ENCODE data around the gene RHBDF2.

The RHBDF2 gene

DNA sequence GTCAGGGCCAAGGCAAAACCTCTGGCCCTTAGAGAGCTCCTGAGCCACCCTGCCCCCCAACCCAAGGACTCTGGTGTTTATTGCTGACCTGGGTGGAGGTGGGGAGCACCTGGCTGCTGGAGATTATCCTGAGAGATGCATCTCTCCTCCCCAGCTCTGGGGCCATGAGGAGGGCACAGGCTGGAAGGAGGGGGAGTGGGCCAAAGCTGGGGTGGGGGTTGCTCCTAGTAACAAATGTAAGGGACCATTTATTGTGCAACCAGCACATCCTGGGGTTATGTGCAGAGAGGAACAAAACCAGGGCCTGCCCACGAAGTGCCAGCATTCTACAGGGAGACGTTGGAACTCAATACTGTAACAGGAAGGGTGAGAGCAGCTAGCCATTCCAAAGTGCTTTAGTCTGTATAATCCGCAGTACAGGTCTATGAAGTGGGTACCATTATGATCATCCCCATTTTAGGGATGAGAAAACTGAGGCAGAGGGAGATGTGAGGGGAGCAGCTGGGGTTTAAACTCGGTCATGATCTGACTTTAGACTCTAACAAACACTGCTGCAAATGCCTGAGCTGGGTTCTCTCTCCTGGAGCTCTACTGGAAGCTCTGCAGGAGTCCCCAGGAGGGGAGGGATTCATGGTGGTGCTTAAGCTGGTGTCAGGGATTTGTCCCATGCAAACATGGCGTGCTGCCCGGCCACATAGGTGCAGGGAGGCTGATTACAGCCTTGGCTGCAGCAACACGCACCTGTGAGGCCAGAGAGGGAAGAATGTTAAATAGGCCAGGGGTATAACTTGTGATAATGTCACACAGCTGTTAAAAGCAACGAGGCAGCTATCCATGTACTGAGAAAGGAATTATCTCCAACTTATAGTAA, 1.4 kb upstream of the RHBDF2 start:
- DNase-seq: no peak

DNA sequence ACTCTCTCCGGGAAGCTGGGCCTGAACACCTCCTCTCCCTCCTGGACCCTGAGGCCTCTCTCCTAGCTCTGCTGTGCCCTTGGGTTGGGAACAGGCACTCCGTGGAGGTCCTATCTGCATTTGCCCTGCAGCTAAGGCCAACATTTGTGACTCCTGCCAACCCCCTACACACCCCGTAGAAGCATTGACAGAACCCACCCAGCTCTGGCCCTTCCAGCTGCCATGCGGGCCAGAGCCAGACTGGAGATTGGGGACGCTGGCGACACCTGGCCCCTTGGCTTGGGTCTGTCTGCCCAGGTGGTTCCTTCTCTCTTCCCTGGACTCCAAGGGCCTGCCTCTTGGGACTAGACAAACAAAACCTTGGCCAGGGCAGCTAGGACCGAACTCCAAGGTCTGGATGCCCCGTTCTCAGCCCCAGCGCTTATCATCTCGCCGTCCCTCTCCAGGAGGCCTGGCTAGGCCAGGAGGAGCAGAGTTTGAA, 644 bp upstream of the RHBDF2 start:
- DNase-seq: no peak

DNA sequence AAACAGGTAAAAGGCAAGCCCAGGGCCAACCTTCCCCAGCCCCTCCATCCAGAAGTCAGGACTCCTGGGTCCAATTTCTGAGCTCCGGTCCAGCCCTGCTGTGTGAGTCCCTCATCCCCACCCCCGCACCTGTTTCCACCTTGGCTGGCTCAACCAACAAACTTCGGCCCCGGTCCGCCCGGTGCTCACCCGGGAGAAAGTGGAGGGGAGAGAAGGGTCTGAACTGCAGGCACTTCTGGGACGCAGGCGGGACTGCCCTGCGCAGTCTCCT, 541 bp downstream of the RHBDF2 start:
- DNase-seq: no peak

DNA sequence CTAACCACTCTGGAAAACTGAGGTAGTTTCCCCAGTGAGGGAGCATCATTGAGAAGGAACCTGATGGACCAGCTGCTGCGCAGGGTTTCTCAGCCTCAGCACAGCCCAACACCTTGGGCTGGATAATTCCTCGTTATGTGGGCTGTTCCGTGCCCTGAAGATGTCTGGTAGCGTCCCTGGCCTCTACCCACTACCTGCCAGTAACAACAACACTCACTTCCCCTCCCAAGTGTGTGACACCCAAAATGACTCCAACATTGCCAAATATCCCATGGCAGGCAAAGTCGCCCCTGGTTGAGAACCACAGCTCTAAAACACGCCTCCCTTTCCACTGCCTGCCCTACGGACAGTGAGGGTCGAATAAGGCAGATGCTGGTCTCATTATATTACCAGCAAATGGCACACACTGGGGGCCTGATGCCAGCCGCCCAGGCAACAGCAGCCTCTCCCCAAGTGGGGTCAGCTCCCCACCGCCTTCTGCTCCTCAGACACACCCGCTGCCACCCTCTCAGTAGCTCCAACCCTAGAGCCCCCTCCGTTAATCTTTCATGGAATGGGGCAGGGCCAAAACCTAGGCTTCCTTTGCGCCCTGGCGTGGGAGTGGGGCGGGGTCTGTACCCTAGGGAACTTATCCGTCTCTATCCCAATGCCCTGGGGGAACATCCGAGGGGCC, 1.0 kb downstream of the RHBDF2 start:
- DNase-seq: no peak

DNA sequence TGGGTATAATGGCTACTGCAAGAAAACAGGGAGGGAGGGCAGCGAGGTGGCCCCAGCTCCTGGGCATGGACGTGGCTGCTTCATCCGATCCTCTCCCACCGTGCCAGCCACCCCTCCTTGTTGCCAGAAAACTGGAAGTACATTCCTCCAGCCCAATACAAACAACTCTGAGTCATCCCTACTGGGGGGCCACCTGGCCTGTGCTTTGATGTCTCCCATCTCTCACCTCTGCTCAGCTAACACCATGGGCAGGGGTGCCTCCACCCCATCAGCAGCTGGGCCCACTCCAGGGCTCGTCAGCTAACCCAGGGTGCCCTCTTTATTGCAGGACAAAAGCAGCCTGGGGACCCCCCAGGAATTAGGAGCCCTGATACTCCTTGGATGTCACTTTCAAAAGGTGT, 2.0 kb downstream of the RHBDF2 start:
- DNase-seq: no peak

DNA sequence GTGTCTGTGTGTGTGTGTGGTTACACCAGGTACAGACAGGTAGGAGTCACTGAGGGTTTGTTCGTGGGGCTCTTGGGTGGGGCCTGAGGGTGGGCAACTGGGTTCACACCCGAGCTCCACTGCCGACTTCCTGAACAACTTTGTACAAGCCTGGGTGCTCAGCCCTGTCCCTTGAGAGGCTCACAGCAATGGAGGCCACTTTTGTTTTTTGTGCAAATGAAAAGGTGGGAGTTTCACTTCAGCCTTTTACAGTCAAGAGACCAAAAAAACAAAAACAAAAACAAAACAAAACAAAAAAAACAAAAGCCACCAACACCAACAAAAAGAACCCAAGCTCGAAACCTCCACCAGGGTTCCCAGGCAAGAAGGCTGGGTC, 2.4 kb downstream of the RHBDF2 start:
- no peak for DNase-seq

DNA sequence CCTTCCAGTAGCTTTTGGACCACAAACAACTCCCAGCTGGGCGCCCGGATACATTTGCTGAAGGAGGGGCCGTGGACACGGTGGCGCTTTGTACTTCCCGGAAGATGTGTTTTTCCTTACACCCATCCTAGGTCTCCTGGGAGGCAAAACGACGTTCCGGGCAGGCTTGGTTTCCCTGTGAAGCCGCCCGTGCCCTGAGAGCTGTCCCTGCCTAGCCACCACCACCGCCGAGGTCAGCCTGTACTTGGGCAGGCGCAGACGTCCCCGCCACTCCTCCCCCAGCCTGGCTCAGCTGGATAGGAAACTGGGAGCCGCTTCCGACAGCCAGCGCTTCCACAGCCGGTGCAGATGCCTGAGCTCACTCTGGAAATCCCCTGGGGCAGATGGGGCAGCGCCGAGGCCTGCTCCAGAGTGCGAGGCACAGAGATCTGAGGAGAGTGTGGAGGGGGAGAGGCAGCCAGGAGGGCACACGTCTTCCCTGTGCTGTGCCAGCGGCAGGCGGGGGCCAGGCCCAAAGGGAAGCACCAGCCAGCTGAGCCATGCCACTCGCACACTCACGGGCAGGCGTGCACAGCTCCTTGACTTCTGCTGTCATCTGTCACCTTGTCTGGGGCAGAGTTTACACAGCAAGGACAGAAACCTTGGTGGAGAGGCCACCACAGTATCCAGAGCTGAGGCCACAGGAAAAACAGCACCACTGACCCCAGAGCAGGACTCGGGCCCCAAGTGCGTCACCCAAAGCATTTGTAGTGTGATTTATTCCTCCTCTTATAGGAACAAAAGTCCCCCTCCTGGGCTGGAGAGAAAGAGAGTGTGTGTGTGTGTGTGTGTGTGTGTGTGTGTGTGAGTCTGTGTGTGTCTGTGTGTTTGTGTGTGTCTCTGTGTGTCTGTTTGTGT, 3.0 kb downstream of the RHBDF2 start:
- peak in 46 of 56 donors; percentile 12 to 72 (median 46) for DNase-seq

DNA sequence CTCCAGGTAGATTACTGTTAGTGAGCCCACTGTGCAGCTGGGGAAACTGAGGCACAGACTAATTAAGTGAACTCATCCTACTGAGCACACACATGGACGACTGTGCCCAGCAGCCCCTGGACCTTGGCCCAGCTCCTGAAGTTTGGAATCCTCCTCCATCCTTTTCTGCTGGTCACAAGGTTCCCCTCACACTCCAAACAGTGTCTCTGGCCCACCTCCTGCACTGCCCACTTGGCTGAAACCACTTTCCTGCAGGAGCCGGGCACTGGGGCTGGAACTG, 3.6 kb downstream of the RHBDF2 start:
- DNase-seq: no peak

DNA sequence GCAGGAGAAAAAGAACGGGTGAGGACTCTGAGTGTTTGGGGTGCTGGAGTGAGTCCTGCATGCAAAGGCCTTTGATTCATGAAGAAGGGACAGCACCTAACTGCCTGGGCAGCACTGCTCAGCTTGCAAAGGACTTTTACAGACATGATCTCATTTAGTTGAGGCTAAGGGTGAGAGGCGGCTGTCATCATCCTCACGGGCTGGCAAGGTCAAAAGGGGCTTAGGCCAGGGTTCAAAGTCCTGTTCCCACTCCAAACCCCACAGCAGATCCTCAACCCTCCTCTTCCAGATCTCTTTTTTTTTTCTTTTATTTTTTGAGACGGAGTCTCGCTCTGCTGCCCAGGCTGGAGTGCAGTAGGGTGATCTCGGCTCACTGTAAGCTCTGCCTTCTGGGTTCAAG, 4.8 kb downstream of the RHBDF2 start:
- no peak for DNase-seq

DNA sequence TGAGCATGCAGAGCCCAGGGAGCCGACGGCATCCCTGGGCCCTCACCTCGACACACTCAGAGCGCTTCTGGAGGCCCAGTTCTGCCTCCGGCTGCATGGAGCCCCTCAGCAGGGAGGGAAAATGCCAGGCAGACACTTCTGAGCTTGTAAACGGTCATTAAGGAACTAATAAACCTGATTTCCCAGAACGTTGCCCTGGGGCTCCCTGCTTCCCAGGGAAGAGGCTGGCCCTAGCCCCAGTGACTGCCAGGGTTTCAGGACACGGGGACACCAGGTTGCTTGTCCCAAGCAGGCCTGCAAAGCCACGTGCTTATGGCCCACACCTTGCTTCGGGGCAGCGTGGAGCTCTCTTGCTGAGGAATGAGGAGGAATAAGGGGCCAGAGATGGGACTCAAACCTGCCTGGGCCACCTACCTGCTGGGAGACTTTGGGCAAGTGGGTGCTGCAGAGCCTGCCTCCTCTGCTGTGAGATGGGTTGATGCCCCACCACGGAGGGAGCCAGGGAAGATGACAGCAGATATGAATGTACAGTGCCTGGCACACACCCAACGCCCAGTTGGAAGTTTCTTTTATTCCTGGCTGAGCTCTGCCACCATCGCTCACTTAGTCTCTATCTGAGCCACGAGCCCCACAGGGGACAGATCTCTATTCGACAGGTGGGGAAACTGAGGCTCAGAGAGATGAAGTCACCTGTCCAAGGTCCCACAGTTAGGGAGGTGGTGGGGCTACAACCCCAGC, 5.4 kb downstream of the RHBDF2 start:
- DNase-seq: peak in 1 of 56 donors; percentile 19

DNA sequence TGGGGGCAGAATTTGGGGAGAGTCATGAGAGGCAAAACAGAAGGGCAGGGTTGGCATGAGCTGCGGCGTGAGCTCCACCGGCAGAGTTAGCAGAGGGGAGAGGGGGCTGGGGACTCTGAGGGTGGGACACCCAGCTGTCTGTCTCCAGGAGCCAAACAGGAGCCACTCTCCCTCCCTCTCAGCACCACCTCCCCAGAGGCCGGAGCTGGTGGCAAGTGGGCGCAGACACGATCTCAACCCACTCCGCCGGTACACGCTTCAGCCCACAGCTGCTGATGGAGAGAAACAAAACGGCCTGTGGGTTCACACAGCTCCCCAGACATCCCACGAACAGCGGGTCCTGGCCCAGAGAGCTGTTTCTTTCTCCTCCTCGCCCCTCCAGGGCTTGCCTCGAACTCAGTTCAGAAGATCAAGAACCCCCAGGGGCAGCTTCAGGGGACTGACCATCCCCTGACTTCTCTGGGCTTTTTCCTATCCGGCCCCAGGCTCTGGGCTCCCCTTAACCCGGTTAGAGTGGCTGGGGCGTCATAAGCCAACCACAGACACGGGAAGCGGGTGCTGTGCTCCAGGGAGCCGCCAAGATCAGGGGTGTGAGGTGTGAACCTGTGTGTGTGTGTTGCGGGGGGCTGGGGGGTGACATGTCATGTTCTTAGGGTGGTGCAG, 7.6 kb downstream of the RHBDF2 start:
- no peak for DNase-seq

DNA sequence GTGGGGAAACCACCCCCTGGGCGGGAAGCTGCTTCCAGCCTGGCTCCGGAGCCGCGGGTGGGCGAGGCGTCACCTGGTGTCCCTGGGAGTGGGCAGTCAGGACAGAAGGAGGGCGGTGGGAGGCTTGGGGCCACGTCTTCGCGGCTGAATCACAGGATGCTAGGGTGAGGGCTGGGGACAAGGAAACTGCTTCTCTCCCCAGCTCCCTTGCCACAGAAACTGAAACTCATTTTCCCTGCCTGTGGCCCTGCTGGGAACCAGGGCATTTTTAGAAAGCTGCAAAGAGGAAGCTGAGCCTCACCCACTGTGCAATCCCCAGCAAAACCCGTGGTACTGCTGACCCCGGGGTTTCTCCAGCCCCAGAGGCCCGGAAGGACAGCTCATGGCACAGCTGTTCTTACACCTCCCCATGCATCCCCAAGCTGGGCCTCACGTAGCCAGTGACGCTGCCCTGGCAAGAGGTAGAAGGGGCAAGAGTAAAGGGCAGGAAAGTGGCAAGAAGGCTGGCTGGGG, 8.2 kb downstream of the RHBDF2 start:
- peak in 22 of 56 donors; percentile 6 to 61 (median 38) for DNase-seq

DNA sequence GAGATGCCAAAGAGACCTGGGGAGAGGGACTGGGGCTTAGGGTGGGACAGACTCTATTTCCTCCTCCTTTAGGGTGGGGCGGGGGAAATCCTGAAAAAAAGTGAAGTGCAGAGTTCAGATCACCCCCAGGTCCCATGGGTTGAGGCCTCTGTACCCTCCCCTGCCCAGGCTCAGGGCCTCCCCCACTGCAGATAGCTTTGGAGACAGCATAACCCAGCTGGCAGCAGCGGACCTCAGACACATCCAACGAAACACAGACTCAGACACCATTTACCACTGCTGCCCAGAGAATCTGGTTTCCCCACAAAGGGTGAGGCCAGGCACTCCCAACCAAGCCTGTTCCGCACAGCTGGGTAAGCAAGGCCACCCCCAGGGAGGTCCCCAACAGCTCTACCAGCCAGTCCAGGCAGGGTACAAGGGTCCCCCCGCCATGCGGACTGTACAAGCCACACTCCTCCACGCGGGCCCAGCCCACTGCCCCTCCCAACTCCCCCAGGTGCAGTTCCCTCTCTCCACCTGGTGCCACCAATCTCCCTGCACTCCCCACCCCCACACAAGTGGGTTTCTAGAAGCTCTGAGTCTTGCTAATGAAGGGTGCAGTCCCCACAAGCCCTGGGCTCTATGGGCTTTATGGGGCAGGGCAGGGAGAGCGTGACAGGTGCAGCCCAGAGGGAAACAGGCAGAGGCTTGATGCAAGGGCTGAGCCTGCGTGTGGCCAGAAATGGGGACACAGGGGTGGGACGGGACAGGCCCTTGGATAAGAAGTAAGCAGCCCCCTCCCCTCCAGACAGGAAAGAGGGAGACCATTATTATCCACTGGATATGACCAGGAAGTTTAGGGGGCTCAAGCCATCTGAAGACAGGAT, 8.9 kb downstream of the RHBDF2 start:
- no peak for DNase-seq

DNA sequence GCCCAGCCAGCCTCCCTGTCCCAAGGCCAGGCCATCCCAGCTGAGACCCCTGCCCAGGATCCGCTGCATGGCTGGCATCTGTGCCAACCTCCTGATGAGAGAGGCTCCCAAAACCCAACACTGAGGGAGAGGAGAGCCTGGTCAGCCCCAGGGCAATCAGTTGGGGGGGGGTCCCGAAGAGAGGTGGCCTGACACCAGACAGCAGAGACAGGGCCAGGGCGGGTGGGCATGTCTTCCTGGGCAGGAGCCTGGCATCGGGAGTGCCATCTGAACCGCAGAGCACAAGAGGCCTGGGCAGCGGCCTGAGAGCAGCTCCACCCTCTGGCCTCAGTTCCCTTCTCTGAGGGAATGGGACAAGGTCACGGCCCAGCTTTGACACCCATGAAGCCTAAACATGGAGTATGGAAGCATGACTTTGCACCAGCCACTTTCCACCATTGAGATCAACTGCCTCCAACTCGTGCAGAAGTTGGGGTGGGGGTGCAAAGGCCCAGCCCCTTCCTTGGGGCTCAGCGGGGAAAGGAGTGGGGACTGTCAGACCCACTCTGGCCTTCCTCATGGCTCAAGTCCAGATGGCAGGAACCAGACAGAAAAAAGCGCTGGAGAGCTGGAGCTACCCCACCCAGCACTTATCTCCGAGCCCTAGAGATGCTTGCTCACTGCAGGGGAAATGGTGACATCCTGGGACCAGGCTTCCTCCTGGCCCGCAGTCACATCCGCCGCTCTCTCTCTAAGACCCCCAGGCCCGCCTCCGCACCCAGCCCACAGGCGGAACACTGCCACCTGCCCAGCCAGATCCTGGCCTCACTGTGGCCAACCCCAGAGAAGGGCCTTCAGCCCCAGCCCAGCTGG, 9.7 kb downstream of the RHBDF2 start:
- no peak for DNase-seq

DNA sequence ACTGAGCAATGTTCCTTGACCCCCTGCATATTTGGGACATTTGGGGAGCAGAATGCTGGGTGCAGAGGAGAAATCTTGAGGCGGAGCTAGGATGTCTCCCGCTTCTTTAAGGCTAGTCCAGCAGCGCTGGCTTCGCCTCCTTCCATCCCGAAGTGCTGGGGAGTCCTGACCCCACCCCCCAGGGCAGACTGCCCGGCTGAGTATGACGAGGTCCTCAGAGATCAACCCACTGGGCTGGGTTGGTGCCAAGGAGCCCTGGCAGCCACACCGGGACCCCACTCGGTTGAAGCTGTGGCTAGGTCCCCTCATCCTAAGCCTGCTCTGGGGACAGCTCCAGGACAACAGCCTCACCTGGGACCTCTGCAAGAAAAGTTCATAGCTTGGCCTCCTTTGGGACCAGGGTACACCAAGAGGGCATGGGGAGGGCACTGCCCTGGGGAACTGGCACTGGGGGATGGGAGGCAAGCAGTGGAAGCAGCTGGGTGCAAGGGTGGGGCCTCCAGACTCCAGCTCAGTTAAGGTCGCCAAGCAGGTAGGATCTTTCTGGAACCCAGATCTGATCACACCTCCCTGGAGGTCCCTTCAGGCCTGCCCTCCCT, 11.0 kb downstream of the RHBDF2 start:
- no peak for DNase-seq

DNA sequence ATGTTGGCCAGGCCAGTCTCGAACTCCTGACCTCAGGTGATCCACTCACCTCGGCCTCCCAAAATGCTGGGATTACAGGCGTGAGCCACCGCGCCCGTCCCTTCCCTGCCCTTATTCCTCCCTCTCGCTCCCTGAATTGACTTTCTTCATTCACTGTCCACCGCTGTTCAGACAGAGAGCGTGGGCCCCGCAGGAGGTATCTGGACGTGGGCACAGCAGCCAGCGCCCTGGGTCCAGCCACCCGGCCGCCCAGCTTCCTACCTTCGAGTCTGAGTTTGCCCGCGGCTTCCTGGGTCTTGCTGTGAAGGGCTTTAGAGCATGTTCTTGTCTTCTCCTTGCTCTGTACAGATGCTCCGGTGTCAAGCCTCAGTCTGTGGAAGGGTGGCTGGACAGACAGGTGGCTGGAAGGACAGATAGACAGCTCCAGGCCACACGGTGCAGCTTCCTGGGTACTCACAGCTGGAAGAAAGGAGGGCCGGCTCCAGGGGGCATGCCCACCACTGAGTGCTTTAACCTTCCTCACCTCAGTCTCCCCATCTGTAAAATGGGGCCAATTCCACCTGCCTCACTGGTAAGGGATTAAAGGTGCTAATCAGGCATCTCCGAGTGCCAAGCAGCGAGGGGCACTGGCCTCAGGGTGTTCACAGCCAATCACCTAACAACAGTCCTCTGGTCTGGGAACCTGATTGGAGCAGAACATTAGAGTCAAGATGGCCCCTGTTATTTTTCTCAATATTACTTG, 13.6 kb downstream of the RHBDF2 start:
- DNase-seq: no peak

DNA sequence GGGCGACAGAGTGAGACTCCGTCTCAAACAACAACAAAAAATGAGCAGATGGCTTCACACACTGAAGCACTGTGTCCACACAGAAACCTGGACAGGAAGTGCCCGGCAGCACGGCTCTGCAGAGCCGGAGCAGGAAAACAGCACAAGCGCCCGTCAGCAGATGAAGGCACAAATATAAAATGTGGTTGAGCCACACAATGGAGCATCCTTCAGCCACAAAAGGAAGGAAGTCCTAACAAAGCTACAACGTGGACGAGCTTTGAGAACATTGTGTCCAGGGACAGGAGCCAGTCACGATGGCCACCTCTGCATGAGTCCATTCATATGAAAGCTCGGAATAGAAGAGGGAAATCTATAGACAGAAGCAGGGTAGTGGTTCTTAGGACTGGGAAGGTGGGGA, 15.7 kb downstream of the RHBDF2 start:
- DNase-seq: peak in 17 of 56 donors; percentile 14 to 52 (median 26)

All from nucleus accumbens (tissue), 56 donors.